B cell (primary cell): Measurements from ENCODE around the gene KIF2A.

ENCODE experiments used
- EZH2 ChIP-seq: IDR thresholded peaks from 2 replicates; pipeline ENCODE4 v1.6.1; 2012; ENCODE audit warnings: borderline replicate concordance, low read depth, mild to moderate bottlenecking, moderate library complexity, low read length; ENCODE audit not compliant: insufficient read depth, poor library complexity, severe bottlenecking
- TF ChIP-seq, protein P1 (sequence below): fragments of 200-600 bp; IDR thresholded peaks from one replicate; pipeline ENCODE4 v1.8.0; 2022; ENCODE audit warnings: antibody characterized with exemption, mild to moderate bottlenecking

DNA sequence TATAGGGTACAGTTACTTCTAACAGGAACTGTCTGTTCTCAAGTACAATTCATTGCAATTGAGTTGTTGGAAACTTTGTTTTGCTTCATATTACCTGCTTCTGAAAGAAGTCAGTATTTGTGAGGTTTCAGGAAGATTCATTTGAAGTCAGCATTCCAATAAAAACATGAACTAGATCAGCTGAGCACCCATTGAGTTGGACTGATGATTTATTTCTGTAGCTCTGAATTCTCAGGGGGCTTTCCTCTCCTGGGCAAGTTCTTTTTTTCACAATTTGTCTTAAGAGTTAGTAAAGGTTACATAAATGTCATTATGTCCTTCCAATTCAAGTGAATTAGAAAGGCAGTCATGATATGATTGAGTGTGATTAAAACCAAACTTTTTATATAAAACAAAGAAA is 16.2 kb upstream of the KIF2A start:
- TF ChIP-seq, protein P1, sequence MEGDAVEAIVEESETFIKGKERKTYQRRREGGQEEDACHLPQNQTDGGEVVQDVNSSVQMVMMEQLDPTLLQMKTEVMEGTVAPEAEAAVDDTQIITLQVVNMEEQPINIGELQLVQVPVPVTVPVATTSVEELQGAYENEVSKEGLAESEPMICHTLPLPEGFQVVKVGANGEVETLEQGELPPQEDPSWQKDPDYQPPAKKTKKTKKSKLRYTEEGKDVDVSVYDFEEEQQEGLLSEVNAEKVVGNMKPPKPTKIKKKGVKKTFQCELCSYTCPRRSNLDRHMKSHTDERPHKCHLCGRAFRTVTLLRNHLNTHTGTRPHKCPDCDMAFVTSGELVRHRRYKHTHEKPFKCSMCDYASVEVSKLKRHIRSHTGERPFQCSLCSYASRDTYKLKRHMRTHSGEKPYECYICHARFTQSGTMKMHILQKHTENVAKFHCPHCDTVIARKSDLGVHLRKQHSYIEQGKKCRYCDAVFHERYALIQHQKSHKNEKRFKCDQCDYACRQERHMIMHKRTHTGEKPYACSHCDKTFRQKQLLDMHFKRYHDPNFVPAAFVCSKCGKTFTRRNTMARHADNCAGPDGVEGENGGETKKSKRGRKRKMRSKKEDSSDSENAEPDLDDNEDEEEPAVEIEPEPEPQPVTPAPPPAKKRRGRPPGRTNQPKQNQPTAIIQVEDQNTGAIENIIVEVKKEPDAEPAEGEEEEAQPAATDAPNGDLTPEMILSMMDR = no peak
- no peak for TF ChIP-seq EZH2
